Choroid plexus epithelial cell (primary cell): ENCODE data around the gene CCR7.

Experiments
- DNase-seq: peaks from one replicate; pipeline ENCODE4 v3.0.0-alpha.2; 2010; ENCODE audit warnings: low read depth
- H3K4me3 ChIP-seq: 2 replicates; pipeline ENCODE4 v1.5.1; 2011; ENCODE audit warnings: low read depth, mild to moderate bottlenecking, control low read depth, low read length, moderate library complexity
- TF ChIP-seq, protein P1 (sequence below): conservative IDR thresholded peaks from 2 replicates; pipeline ENCODE4 v1.5.1; 2011; ENCODE audit warnings: low read depth, mild to moderate bottlenecking, control low read depth, inconsistent platforms, low read length, moderate library complexity

The CCR7 gene

DNA sequence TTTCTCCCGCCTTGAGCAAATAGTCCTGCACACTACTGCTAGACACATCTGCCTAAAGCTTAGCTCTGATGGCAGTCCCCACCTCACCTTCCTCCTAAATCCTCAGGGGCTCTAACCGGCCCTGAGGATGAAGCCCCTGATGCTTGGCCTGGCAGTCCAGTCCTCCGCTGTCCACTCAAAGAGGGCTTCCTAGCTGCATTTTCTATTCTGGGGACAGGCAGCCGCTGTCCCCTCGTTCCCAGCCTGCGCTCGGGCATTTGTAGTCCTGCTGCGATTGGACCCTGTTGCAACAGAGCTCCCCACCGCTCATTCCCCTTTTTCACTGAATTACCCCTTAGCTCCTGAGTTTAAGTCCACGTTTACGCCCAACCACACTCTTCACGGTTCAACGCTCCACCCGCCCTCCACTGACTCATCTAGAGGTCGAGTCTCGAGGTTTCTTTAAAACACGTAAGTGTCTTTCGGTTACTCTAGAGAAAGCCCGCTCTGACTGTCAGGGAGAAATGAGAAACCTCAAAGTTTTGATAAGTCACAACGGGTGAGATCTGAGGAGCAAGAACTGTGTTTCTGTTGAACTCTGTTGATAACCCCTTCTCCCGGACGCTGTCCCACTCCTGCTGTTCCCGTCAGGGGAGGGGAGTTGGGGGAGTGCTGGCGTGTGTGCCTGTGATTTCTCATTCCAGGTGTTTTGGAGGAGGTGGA, 4.5 kb downstream of the CCR7 start:
- TF ChIP-seq, protein P1, sequence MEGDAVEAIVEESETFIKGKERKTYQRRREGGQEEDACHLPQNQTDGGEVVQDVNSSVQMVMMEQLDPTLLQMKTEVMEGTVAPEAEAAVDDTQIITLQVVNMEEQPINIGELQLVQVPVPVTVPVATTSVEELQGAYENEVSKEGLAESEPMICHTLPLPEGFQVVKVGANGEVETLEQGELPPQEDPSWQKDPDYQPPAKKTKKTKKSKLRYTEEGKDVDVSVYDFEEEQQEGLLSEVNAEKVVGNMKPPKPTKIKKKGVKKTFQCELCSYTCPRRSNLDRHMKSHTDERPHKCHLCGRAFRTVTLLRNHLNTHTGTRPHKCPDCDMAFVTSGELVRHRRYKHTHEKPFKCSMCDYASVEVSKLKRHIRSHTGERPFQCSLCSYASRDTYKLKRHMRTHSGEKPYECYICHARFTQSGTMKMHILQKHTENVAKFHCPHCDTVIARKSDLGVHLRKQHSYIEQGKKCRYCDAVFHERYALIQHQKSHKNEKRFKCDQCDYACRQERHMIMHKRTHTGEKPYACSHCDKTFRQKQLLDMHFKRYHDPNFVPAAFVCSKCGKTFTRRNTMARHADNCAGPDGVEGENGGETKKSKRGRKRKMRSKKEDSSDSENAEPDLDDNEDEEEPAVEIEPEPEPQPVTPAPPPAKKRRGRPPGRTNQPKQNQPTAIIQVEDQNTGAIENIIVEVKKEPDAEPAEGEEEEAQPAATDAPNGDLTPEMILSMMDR, result no peak
- H3K4me3 ChIP-seq, result peak overlapping the region; percentile 36
- peak; percentile 95 for DNase-seq

DNA sequence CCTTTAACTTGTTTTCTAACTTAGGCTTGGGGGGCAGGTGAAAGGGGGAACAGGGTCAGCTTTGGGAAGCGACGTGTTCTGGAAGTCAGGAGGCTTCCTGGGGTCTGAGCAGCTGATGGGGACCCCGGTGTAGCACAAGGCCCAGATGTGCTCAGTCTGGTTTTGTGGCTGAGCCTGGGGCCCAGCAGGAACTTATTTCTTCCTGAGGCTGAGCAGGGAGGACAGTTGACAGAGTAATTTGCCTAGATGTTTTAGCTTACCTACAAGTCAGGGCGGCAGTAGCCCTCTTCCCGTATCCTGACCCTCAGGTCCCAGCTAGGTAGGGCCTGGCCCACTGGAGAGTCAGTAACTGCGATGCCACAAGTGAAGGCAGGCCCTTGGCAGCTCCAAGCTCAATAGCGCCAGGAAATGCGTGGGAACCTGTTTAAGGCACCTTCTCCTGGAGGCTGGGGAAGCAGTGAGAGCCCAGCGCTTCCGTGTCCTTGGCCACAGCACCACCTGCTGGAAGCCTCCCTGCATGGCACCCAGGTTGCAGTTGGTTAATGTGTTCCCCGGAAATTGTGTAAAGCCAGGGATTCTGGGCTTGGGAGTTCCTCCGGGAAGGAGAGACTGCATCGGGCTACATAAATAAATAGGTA, 5.2 kb downstream of the CCR7 start:
- TF ChIP-seq, protein P1, result peak; percentile 99
- H3K4me3 ChIP-seq, result peak overlapping the region; percentile 36

DNA sequence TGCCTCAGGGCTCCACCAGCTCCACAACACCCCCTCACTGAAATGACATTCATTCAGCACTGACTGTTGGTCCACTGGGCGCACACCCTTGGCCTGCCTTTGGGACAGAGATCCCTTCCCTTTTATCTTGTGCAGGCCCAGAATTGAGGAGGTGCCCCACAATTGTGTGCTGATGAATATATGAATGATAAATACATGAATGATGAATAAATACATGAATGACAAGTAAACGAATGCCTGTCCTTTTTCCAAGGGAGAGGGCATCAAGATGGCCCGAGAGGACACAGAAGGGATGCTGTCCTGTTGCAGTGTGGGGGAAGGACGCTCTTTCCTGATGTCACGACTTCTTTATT, 5.7 kb downstream of the CCR7 start:
- DNase-seq, result no peak
- no peak overlapping the region for H3K4me3 ChIP-seq
- TF ChIP-seq, protein P1, result no peak

More for the DNA sequence above, 5.2 kb downstream of the CCR7 start:
- DNase-seq, result peak; percentile 98

DNA sequence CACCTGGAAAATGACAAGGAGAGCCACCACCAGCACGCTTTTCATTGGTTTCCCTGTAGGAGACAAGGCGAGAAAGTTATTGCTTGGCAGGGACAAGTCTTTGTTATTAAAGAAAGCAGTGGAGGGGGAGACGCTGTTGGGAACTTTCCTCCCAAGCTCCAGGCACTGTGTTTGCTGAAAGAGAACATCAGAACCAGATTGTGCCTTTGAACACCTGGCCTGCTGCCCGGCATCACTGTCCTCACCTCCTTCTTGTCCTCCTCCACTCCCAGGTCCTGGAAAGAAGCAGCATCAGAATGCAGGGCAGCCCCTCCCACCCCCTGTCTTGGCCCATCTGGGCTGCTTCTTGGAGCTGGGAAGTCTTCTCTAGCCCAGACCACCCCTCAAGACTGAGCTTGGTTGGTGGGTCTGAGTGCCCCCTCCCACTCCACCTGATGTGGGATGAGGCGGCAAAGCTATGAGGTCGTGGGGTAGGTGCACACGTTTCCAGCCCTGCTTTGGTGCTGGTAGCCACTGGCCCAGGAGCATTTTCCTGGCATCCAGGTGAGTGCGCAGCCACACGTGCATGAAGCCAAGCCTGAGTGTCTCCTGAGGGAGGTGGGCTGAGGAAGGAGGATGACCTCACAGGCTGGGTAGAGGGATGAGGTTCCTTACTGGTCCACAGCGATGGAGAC, 6.2 kb downstream of the CCR7 start:
- no peak overlapping the region for H3K4me3 ChIP-seq
- TF ChIP-seq, protein P1, result no peak
- DNase-seq, result no peak

DNA sequence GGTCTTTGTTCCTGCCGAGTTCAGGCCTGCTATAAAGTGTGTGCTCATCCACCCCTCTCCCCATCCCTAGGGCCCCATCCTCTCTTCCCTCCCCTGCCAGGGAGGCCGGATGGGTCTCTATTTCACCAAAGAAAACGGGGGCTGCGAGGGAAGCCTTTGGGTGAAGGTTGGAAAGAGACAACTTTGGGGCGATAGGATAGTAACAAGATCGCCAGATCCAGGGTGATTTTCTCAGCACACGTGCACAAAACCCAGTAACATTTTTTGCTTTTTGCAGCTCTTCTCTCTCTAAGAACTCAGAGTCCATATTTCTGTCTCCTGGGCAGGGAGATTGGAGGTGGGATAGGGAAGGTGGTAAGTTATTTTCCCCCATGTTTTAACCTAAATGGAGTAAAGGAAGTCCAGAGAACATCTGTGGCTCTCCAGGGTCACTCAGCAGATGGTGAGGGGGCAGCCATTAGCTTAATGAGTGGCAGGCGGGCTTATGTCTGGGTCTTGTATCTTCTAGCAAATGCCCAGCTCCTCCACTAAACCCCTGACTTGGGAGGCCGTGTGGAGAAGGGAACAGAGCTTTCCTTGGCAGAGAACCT, 6.9 kb downstream of the CCR7 start:
- no peak overlapping the region for H3K4me3 ChIP-seq
- DNase-seq, result no peak
- TF ChIP-seq, protein P1, result no peak

DNA sequence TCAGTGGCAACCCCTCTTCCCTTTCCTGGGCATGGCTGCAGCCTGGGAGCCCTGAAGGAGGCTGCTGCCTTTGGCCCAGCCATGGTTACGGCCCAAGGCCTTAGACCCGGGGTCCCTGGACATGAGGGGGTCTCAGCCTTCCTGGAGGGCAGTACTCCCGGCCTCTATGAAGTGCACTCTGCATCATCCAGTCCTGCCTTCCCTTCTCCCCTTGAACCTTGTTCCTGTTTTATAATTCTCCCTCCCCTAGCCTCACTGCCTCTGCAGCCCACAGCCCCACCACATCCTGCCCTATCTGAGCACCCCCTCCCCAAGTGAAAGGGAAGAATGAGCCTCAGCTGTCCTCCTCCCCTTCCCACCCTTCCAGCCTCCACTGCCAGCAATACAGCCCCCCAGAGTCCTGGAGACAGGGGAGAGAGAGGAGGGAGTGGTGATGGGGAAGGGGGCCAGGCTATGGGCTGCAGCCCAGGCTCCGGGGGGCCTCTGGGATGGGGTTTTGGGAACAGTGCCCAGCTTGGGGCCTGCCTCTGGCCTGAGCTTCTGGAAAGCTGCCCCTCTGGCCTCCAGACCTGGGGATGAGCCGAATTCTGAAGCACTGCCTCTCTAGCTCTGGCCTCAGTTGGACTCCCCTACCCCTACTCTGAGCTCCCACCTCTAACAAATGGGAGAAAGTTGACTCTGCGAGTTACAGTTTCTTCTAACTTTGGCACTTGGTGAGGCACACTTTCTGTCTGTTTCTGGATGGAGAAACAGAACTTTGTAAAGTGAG, 7.6 kb downstream of the CCR7 start:
- no peak for DNase-seq
- no peak overlapping the region for H3K4me3 ChIP-seq
- TF ChIP-seq, protein P1, result no peak
